CD4-positive, alpha-beta T cell treated with Interleukin-10 for 1 hour (primary cell): Measurements from ENCODE around the gene TLE3.

Source experiments
- DNase-seq: peaks from one replicate; pipeline ENCODE4 v3.0.0-alpha.2; 2020

The TLE3 gene

DNA sequence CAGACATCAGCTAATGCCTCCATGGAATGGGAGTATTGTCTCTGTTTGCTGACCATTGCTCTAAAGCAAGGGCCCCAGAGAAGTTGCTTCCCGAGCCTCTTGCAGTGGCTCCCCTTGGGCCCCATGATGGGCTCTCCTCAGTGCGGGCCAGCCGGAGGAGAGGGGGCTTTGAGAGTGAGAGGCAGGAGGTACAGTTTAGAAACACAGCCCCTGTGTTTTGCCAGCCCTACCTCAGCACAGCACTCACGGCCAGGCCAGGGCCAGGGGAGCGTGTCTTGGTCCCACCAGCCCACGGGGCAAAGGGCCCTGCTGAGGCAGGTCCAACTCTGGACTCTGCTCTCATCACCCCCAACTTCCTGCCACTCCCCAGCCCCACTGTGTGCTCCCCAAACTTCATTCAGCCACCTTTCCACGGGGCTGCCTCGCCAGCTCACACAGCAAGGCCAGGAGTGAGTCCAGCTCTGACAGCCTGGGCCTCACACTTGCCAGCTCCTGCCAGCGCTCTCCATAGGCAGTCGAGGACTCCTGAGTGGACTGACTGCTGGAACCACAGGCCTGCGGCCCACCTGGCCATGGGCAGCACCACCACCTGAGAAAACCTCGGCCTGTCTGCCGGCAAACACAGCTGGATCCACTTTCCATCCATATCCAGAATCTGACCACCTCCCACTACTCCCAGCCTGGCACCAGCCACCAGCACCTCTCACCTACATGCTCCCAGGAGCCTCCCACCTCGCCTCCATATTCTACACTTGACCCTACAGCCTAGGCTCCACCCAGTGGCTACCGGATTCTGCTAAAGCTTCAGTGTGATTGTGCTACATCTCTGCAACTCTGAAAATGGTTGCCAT, 99.0 kb downstream of the TLE3 start:
- no peak for DNase-seq

DNA sequence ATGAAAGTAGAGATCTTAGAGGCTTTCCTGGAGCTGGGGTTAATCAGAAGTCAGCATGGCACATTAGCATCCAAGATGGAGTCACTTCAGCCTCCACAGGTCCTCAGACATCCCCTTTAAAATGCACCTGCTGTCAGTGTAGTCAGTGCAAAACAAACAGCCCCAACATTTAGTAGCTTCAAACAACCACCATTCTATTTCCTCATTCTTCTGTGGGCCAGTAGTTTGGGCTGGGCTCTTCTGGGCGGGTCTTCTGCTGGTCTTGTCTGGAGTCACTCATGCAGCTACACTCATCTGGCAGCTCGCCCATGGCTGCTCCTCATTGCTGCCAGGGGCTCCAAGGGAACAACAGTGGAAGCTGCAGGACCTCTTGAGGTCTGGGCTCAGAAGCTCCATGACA, 99.9 kb downstream of the TLE3 start:
- no peak for DNase-seq
